Pulmonary artery endothelial cell (primary cell): Measurements from ENCODE around the gene QPCTL. TPM values are rescaled to one million over a fixed set of nuclear protein-coding genes. Genes with fewer than 3 reads are reported as not detected.
A peak's percentile ranks its signal among the peaks of the same experiment; 100 is the strongest.
"Not testable (repeated sequence)": the region's sequence is repeated elsewhere in the genome, so short reads cannot be mapped to it uniquely, and the experiment has no call there.

Experiments
- DNase-seq: peaks from one replicate; pipeline ENCODE4 v3.0.0-alpha.2; 2011; ENCODE audit warnings: low read depth, low spot score
- total RNA-seq: library from RNA; depleted of rRNA; stranded (reverse); fragments of >200 nt; gene quantifications from 2 replicates; pipeline ENCODE4 v1.2.3, GENCODE V29; 2014

QPCTL gene
- total RNA-seq, 1 donor from 2014 or later: 23.3 TPM

GRCh38 chr19:45674946-45675345, 17.5 kb upstream of the QPCTL start:
- no peak for DNase-seq

- no peak for DNase-seq
Measured at GRCh38 chr19:45676851-45677263, 15.6 kb upstream of the QPCTL start.

GRCh38 chr19:45677351-45678230, 14.9 kb upstream of the QPCTL start:
- peak; percentile 36 for DNase-seq

- peak; percentile 47 for DNase-seq
Measured at GRCh38 chr19:45681391-45682015, 11.0 kb upstream of the QPCTL start.

- DNase-seq: no peak
Measured at GRCh38 chr19:45682117-45682516, 10.3 kb upstream of the QPCTL start.

GRCh38 chr19:45682908-45683307, 9.6 kb upstream of the QPCTL start:
- no peak for DNase-seq

- not testable (repeated sequence) for DNase-seq
Measured at GRCh38 chr19:45685045-45685444, 7.4 kb upstream of the QPCTL start.

- DNase-seq: no peak
Measured at GRCh38 chr19:45687599-45687998, 4.9 kb upstream of the QPCTL start.

- peak; percentile 86 for DNase-seq
Measured at GRCh38 chr19:45691516-45692186, 815 bp upstream of the QPCTL start, which contains the start of gene SNRPD2. Gene SNRPD2 (minus strand): TSS chr19:45691953. CDS start chr19:45691888, 65 bp downstream.

- DNase-seq: no peak
Measured at GRCh38 chr19:45693106-45693788, 781 bp downstream of the QPCTL start.

- no peak for DNase-seq
Measured at GRCh38 chr19:45701676-45702075, 9.2 kb downstream of the QPCTL start.

GRCh38 chr19:45705115-45705514, 12.6 kb downstream of the QPCTL start:
- no peak for DNase-seq

GRCh38 chr19:45705710-45706415, 13.4 kb downstream of the QPCTL start:
- no peak for DNase-seq

GRCh38 chr19:45710356-45711130, 18.1 kb downstream of the QPCTL start:
- DNase-seq: no peak

GRCh38 chr19:45711851-45712698, 19.6 kb downstream of the QPCTL start:
- no peak for DNase-seq

GRCh38 chr19:45712699-45713067, 20.2 kb downstream of the QPCTL start:
- no peak for DNase-seq

GRCh38 chr19:45713141-45713540, 20.7 kb downstream of the QPCTL start:
- no peak for DNase-seq

GRCh38 chr19:45715139-45715538, 22.7 kb downstream of the QPCTL start:
- no peak for DNase-seq
